Stimulated activated CD4-positive, alpha-beta T cell treated with anti-CD3 and anti-CD28 coated beads, Interleukin-12 subunit alpha, Interleukin-12 subunit beta, amount 100 ng/mL, for 48 hours (primary cell): ENCODE data around the gene DRAXIN.
A peak's percentile ranks its signal among the peaks of the same experiment; 100 is the strongest.

Experiments used
- DNase-seq, 3 donors: peaks; one replicate each; pipeline ENCODE4 v3.0.0-alpha.2; 2020; ENCODE audit warnings: low read depth in 2 of 3, low spot score in 1 of 3

Gene DRAXIN

GRCh38 chr1:11684070-11684469, 7.4 kb upstream of the DRAXIN start:
- DNase-seq, result no peak

DNA sequence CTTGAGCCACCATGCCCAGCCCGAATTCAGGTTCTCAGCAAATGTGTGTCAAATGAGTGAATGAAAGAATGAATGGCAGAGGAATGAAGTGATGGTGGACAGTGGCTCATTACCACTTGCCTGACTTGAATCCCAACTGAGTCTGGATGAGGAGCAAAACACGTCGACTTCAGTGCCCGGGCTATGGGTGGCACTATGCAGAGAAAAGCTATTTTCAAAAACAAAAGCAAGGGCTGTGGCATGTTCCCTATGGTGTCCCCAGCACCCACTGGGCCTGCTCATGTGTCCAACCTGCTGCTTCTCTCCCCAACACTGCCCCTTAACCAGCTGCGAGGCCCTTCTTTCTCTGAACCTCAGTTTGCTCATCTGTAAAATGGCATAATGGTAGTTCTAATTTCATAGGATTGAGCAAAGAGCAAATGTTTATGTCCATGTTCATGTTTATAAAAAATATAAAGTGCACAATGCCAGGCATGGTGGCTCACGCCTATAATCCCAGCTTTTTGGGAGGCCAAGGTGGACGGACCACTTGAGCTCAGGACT, 6.2 kb upstream of the DRAXIN start:
- no peak for DNase-seq

DNA sequence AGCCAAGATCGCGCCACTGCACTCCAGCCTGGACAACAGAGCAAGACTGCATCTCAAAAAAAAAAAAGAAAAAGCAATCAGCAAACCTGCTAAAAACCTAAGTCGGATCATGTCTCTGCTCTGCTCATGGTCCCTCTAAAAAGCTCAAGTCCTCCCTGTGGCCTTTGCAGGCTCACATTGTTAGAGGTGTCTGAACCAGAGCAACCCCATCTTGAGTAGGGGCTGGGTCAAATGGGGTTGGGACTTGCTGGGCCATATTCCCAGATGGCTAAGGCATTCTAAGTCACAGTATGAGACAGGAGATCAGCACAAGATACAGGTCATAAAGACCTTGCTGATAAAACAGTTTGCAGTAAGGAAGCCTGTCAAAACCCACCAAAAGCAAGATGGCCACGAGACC, 3.0 kb upstream of the DRAXIN start:
- DNase-seq, result no peak

DNA sequence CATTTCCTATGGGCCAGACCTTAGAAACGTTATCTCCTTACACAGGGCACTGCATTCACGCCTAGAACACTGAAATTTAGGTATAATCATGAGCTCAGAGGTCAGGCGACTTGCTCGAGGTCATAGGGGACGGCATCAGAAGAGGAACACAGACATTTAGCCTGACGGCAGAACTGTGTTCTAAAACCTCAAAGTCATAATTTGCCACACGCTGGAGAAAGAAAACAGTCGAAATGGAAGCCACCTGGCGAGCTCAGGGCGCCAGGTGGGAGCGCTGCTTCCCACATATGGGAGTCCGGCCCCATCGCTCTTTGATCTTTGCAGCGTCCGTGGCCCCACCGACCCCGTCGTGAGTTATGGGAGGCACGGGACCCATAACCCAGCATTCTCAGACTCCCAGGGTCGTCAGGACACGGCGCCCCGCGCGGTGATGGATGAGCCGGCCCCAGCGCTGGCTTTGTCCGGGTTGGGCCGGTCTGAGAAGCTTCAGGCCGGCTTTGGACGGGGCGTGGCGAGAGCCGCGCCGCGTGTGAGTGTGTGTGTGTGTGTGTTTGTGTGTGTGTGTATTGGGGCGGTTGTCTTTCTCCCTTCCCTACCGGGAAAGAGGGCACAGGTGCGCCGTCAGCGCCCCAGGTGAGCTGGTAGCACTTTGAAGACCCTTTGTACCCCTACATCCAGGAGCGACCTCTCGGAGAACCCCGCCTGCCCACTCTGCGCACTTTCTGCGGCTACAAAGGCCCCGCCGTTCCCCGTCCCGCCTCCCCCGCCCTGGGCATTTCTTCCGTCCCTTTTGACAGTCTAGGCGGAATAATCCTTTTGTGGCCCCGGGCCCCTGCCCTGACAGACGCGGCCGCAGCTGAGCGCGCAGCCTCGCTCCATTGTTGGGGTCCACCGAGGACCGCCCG, 861 bp upstream of the DRAXIN start:
- DNase-seq, result no peak

DNA sequence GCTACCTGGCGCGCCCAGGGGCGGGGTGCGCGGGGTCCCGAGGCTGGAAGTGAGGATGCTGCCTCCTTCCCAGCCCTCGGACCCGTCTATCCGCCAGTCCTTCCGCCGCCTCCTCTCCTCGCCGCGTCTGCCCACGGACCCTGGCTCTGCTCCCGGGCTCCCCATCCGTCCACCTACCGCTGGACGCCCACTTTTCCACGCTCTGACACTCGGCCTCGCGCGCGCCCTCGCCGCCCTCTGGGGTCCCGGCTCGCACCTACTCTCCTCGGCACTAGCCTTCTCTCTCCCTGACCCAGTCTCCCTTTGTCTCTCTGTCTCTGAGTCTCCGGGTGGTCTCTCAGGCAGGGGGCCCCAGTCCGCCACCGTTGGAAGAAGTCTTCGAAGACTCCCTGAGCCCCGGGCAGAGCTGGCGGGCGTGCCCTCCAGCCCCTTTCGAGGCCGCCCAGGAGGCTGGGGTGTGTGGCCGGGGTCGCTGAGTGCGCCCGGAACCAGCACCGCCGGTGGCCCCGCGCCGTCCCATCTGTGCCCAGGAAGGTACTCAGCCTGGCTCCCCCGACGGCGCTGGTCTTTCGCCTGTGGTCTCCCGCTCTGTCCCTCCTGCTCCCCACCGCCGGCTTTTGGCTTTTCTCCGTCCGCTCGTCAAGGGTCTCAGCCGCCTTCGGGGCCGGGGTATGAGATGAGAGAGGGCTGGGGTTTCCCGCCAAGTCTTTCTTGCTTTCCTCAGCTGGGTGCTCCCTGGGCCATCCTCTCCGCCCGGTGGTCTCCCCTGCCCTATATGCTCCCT, 610 bp downstream of the DRAXIN start:
- no peak for DNase-seq

DNA sequence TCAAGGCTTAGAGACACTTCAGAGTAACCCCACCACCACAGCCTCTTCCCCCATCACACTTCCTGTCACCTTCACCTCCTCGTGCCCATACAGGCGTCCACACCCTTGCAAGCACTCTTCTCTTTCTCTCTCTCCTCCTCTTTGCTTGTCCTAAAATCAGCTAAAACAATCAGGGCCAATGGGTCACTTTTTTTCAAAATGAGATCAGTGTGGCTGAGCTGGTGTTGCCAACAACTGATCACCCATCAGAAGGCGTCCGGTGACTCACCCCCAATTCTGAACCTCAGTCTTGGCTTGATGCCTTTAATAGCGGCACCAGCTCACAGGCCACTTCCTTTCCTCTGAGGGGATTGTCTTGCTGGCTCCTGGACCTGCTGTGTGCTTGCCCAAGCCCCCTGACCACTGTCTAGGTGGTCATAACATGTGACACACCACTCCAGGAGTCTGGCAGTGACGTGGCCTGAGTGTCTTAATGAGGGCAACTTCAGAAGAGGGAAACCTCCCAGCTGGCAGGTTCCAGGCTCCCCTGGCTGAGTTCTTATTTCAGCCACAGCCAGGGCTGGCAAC, 1.6 kb downstream of the DRAXIN start:
- peak in 2 of 3 donors; percentile 12 to 19 for DNase-seq

- DNase-seq, result no peak
These were observed 2.4 kb downstream of the DRAXIN start for GRCh38 chr1:11693917-11694316.

- no peak for DNase-seq
These were observed 4.4 kb downstream of the DRAXIN start for GRCh38 chr1:11695861-11696260.

DNA sequence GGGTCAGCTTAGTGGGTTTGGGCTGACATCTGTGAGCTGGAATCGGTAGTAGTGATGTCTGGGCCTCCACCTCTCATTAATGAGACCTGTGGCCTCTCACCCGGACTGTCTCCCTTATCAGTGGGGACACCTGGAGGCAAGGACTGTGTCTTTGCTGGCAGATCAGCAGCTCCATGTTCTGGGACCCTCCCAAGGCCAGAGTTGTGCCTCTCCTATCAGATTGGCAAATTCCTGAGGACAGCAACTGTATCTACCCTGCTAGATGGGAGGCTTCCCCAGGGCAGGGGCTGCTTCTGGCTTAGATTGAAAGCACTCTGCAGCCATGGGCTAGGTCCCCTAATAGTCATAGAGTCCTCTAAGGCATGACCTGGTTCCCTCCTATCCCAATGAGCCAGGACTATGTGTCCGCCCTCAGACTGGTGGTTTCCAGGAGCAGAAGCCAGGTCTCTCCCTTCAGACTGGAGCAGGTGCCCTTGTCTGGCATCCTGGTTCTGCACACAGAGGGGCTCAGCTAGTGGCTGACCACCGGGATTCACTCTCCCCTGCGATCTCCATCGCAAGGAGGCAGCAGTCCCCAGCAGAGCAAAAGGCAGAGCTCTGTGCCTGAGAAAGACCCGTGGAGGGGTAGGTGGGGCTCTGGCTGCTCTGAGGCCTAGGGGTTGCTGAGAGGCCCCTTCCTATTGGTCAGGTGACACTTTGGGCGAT, 5.8 kb downstream of the DRAXIN start:
- DNase-seq, result no peak

- no peak for DNase-seq
These were observed 6.3 kb downstream of the DRAXIN start for GRCh38 chr1:11697893-11698210.

GRCh38 chr1:11700601-11701467, 9.3 kb downstream of the DRAXIN start:
- no peak for DNase-seq

DNA sequence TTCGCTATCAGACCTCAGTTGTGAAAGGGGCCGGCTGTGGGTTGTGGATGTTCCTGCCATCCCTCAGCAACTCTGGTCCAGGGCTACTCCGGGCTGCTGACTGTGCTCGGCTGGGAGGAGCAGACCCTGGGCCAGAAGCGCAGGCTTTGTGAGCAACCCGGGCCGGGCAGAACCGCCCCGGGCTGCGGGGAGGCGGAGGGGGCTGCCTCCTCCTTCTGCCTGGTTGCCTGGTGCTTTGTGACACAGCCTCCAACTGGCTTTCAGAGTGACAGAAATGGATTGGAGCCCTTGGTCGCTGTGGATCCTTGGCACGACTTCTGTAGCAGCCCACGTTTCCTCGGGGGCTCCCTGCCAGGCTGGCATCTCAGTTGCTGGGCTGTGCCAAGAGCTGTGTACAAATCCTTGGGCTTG, 10.0 kb downstream of the DRAXIN start:
- no peak for DNase-seq

- no peak for DNase-seq
These were observed 10.7 kb downstream of the DRAXIN start for GRCh38 chr1:11701981-11702803.

- DNase-seq, result no peak
These were observed 12.1 kb downstream of the DRAXIN start for GRCh38 chr1:11703357-11704193.

- DNase-seq, result no peak
These were observed 12.7 kb downstream of the DRAXIN start for GRCh38 chr1:11704194-11704529.

DNA sequence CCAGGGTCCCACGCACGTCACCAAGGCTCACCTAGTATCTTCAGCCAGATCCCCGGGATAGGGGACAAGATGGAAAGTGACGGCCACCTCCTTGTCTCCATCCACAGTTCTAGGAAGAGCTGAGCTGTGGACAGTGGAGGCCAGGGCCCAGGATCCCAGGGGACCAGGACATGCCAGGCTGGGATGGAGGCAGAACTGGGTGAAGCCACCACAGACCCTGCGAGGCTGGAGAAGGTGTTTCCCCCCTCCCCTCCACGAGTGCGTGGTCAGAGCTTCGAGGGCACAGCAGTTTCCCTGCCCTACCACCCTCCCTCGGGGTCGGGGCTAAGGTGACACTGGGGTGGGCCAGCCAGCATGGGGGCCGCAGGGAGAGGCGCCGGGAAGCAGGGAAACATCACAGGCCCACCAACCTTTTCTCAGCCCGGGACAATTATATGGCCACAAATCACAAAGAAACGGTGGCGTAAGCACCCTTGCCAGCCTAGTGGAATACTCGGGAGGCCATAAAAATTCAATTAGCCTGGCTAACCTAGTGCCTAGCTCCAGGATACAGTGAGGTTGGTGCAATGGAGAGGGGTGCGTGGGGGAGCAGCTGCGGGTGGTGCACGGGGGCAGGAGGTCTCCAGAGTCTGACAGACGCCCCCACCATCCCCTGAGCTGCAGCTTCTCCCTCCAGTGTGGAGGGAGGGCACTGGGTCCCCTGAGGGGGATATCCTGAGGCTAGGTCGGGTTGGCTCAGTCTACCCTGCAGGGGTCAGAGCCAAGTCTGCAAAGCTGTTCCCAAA, 13.4 kb downstream of the DRAXIN start:
- DNase-seq, result no peak

DNA sequence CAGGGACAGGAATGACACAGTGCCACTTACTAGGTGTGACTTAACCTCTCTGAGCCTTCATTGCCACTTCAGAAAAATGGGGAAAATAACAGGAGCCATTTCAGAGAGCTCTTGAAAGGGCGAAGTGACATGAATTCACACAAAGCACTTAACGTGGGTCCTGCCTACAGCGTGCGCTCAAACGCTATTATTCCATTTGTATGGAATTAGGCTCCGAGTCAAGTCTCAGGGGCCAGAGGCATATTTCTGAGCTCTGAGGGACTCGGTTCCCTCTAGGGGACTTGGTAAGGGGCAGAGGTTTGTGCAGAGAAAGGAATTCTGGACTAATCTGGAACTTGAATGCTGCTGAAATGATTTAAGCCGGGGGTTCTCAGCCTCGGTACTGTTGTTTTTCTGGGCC, 14.1 kb downstream of the DRAXIN start:
- DNase-seq, result no peak

GRCh38 chr1:11706292-11706691, 14.8 kb downstream of the DRAXIN start:
- DNase-seq, result no peak
